ENCODE results near the gene TM2D3.

- TF ChIP-seq BHLHE40 (IDR thresholded peaks at IDR 0.05; ENCODE audit: borderline replicate concordance) (no peak), ARNT (IDR thresholded peaks at IDR 0.05) (no peak), ELF4 (IDR thresholded peaks at IDR 0.05) (no peak), HDGF (IDR thresholded peaks at IDR 0.05; ENCODE audit: borderline replicate concordance) (no peak), FOXK2 (IDR thresholded peaks at IDR 0.05) (no peak), FOXA1 (IDR thresholded peaks at IDR 0.05) (no peak), ZNF384 (IDR thresholded peaks at IDR 0.05) (no peak), FOXM1 (IDR thresholded peaks at IDR 0.05; ENCODE audit: borderline replicate concordance) (no peak), L3MBTL2 (conservative IDR thresholded peaks at IDR 0.05) (no peak), NFRKB (IDR thresholded peaks at IDR 0.05) (no peak), SUZ12 (IDR thresholded peaks at IDR 0.05) (no peak), TARDBP (IDR thresholded peaks at IDR 0.05) (no peak), SP1 (IDR thresholded peaks at IDR 0.05) (no peak)
- TF ChIP-seq, protein P1, sequence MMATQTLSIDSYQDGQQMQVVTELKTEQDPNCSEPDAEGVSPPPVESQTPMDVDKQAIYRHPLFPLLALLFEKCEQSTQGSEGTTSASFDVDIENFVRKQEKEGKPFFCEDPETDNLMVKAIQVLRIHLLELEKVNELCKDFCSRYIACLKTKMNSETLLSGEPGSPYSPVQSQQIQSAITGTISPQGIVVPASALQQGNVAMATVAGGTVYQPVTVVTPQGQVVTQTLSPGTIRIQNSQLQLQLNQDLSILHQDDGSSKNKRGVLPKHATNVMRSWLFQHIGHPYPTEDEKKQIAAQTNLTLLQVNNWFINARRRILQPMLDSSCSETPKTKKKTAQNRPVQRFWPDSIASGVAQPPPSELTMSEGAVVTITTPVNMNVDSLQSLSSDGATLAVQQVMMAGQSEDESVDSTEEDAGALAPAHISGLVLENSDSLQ (IDR thresholded peaks at IDR 0.05) = no peak
These were observed 28.5 kb downstream of the TM2D3 start for GRCh38 chr15:101623367-101624304.

All from HEK293T (cell line).